GM19467 (cell line): Measurements from ENCODE around the gene ARHGAP23.

Experiments
- ATAC-seq: cut with Tn5 transposase; IDR thresholded peaks from one replicate; pipeline ENCODE4 v1.9.1; 2021; ENCODE audit warnings: mild to moderate bottlenecking, moderate library complexity; ENCODE audit not compliant: unreplicated experiment

ARHGAP23 gene

GRCh38 chr17:38442548-38442947, 14.3 kb downstream of the ARHGAP23 start:
- ATAC-seq: no peak

DNA sequence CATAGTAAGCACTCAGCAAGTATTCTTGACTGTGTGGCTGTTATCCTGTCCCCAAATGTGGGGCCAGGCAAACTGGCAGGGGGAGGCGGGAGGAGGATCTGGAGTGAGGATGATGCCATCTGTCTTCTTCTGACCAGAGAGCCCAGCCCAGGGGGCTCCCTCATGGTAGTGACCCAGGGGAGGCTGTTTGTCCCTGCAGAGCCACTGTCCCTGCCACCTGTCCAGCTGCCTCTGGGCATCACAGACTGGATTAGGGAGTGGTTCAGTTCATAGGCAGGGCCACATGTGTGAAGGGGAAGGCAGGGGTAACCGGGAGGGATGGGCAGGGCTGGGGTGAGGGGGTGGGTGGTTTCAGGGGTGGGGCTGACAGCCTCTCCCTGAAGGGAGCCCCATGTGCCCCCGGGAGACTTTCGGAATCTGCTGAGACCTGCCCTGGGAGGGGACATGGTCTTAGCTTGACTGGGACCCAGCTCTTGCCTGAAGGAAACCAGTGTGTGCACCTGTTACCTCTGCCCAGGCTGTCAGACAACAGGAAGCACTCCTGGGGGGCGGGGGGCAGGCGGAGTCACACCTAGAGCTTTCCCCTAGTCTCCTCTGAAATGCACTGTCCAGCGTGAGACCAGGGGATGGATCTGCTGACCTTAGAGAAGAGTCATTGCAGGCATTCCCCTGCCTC, 15.2 kb downstream of the ARHGAP23 start:
- no peak for ATAC-seq

DNA sequence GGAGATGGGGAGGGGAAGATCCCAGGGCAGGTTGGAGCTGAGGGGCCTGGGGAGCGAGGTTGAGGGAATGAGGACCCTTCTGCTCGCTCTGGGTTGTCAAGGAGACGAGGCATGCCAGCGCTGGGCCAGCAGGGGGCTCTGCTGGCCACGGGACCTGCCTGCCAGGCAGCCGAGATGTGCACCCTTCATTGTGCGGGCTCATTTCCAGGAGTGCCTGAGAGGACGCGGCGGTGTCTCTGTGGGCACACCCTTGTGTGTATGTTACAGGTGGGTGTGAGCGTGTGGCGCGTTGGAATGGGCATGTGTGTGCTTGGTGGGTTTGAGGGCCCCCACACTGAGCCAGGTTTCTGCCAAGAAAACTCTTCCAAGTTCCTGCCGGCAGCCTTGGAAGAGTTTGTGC, 15.9 kb downstream of the ARHGAP23 start:
- ATAC-seq: no peak

DNA sequence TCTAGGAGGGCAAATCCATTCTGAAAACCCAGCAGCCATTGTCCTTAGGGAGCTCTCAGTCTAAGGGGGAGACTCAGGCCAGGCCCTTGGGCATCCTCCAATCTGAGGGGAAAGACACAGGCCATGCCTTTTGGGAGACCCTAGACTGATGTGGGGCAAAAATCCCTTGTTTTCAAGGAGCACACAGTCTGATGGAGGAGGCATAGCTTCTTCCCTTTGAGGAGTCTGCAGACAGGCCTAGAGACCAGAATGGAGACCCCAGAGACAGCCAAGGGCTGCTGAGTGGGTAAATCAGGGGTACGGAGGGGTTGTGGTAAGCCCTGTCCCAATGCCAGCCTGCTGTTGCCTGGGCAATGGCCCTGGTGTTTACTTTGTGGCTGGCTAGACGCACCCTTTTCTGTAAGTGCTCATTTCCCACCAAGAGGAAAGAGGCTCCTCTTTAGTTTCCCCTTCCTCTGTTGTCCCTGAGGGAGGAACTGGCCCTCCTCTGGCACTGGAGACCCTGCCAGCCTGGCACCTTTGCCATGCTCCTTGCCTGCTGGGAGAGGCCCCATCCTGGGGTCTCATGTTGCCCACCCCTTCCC, 19.3 kb downstream of the ARHGAP23 start:
- ATAC-seq: no peak

- ATAC-seq: no peak
These were observed 20.0 kb downstream of the ARHGAP23 start for GRCh38 chr17:38448208-38448771.

DNA sequence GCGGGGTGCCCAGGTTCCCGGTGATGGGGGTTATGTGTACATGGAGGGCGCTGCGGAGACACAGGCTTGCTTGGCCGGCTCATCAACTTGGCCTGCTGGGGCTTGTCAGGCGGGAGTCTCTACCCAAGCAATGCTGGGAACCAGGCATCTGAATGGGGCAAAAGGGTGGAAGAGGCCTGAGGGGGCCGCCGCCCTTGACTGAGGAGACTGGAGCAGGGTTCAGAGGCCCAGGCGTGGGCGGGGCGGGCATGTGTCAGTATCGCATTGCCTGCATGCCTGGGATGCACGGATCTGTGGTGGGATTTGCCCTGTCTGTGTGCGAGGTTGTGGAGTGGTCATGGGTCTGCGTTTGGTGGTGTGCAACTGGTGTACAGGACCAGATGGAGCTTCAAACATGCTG, 21.1 kb downstream of the ARHGAP23 start:
- ATAC-seq: no peak

- no peak for ATAC-seq
These were observed 22.3 kb downstream of the ARHGAP23 start for GRCh38 chr17:38450557-38451029.

DNA sequence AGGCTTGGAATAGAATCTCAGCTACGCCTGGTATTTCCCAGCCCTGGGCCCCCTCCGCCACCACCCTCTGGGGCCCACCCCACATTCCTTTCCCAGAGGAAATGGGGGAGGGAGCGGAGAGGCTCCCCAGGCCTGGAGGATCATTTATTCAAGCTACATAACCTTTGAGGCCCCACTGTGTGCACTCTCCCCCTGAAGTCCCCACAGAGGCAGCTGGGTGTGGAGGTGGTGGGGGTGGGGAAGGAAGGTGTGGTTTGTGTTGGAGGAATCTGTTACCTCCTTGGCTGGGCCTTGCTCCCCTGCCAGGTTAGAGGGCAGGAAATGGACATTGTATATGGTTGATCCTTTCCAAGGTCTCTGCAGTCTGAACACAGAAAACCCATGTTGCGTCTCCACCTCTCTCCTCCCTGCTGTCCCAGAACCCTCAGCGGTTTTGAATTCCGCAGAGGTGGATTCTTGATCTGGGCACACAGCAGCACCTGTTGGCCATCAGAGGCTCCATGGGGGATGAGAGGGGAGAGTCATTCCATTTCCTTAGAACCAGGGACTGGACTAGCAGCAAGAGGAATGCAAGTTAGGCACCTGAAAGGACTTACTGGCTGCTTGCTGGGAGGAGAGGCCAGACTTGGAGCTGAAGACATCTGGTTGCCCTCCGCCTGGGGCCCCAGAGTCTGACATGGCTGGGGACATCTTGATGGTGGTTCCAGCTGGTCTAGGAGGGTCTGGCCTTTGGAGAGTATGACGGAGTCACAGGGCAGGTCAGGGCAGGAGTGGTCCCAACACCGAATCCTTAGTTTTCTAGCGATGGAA, 23.0 kb downstream of the ARHGAP23 start:
- no peak for ATAC-seq

DNA sequence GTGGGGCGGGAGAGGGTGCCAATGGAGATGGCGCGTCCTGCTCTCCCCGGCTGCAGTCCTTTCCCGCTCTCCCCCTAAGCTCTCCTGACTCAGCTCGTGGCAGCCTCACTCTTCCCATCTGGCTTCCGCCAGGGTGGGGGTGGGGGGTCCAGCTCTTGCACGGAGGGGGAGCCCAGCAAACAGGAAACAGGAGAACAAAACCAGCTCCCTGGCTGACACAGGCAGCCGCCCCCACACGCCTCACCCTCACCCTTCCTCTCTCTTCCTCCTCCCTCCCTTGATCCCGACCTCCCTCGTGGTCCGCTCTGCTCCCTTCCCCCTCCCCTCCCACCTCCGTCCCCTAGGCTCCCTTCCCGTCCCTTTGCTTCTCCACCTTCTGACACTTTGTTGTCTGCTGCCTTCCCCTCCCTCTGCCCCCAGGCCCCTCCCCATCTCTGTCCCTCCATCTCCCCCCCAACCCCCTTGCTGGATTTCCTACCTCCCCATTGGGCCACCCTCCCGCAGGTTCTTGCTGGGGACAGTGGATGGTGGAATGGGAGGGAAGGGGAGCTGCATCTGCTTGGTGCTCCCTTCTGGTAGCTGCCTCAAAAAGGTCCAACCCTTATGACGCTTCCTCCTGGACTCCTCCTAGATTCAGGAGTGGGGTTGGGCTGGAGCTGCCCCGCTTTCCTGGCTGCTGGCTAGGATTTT, 23.7 kb downstream of the ARHGAP23 start:
- no peak for ATAC-seq

DNA sequence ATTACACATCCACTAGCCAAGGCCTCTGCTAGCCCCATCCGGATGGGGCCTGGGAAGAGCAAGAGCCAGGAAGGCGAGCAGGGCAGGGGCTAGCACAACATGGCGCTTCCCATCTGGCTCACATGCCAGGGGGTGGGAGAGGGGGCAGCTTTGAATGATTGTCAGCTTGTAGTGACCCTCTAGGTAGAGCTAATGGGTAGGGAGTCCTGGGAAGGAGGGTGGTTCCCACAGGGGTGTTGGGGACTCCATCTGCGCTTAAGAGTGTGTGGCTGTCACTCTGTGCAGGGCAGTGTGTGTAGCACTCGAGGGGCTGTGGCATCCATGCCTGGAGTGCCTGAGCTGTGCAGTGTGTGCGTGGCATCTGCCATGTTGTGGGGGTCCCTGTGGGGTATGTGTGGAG, 24.5 kb downstream of the ARHGAP23 start:
- no peak for ATAC-seq

DNA sequence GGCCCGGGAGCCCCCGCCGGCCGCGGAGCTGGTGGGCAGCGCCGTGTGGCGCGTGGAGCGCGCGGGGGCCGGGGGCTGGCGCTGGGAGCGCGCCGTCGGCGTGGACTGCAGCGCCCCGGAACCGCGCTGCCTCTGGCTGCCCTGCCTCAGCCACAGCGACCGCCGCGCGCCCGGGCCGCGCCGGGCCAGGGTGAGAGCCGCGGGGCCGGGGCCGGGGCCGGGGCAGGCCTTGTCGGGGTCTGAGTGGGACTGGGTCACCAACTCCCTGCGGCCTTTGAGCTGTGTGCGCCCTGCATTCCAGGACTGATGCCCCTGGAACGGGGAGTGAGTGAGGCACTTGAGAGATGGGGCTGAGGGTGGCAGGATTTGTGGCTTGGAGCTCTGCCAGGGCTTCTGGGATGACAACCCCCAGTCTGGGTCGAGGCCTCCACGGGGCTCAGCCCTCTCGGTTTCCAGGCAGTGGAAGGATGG, 25.7 kb downstream of the ARHGAP23 start:
- no peak for ATAC-seq

GRCh38 chr17:38454532-38454931, 26.3 kb downstream of the ARHGAP23 start:
- no peak for ATAC-seq

DNA sequence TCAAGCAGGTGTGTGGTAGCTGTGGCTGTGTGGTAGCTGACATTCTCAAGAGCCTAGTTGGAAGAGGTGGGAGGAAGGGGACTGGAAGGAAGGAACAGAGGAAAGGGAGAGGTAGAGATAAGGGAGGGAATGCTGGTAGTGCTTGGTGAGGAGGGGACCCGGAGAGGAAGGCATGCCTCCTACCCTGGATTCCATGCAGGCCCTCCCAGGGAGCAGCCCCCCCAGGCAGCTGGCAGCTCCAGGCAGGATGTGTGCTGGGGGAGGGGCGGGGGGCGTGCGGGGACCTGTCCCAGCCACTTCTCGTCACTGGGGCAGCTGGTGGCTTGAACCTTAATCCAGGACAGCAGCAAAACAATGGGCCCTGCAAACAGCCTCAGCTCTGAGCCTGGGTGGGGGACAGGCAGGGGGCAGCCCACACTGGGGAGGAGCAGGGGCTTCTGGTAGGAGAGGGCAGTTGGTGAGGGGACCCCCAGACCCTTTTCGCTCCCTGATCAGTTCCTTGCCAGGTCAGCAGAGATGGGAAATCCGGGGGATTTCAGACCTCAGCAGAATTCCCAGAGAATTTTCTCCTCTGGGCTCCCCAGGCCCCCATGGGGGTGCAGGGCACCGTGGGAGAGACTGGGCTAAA, 27.1 kb downstream of the ARHGAP23 start:
- no peak for ATAC-seq

DNA sequence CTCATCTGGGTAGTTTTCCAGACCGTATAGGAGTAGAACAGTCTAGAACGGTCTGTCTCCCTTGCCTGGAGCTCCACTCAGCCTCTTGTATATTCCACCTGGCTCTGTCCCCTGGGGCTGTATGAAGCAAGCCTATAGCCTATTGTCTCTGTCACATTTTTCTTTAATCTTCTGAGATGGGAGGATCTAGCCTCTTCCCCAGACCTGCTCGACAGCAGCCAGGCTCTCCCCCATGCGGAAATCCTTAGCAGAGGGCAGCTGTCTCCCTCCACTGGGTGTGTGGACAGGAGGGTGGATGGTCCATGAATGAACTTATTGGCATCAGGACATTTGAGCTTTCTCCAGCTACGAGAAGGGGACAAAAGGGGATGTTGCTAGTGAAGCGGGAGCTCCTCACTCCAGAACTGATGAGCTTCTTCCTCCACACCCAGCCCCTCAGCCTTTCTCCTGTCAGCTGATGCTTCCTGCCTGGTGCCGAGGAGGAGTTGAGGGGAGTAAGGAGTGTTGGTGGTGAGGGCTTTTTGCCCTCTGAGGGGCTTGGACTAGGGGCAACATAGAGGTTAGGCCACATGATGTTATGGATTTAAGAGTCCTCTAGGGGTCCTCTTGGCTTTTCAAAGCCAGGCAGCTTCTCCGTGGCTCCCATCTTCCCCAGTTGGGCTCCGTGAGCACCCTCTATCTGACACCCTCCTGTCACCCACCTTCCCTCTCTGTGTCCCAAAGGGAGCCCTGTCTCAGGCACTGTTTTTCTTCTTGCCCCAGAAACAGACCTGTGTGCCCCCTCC, 28.0 kb downstream of the ARHGAP23 start:
- no peak for ATAC-seq

DNA sequence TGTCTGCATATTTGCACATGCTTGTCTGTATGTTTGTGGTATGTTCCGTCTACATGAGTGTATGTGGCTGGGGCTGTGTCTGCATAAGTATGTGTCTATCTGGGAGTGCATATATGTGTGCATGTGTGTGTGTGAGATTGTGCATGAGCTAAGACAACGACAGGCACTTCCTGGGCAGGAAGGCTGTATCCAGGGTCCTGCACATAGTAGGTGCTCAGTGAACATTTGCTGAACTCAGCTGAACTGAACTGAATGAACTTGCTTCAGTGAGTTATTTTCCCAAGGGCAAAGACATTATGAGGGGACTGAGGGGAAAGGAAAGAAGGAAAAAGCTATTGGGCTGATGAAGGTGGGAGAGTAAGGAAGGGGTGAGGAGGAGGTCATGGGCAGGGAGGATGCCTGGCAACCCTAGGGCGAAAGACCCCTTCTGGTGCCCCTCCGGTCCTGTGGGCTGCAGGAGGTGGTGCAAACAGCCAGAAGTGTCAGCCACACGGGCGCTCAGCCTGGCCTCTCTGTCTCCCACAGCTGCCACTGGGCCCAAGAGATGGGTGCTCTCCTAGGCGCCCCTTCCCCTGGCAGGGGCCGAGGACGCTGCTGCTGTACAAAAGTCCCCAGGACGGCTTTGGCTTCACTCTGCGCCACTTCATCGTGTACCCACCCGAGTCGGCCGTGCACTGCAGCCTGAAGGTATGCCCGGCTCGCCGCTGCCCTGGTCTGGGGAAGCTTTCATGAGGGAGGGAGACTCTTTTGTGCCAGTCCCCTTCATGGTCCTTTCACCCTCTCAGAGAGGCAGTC, 29.5 kb downstream of the ARHGAP23 start:
- ATAC-seq: no peak

- no peak for ATAC-seq
These were observed 30.3 kb downstream of the ARHGAP23 start for GRCh38 chr17:38458521-38458920.

DNA sequence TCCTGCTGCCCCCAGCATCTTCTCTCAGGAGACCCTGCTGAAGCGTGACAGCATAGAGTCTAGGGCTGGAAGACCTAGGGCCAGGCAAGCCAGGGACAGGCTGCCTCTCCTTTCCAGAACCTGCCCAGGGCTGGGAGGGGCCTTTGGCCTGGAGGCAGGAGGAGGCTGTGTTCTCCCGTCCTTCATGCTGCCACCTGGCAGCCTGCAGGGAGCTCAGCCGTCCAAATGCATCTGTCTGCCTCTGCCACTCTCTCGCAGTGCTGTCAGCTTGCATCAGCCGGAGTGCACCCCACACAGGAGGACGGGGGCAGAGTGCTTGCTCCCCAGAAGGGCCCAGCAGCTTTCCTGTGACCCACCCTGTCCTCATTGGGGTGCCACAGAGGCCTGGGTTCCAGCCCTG, 31.3 kb downstream of the ARHGAP23 start:
- ATAC-seq: no peak

DNA sequence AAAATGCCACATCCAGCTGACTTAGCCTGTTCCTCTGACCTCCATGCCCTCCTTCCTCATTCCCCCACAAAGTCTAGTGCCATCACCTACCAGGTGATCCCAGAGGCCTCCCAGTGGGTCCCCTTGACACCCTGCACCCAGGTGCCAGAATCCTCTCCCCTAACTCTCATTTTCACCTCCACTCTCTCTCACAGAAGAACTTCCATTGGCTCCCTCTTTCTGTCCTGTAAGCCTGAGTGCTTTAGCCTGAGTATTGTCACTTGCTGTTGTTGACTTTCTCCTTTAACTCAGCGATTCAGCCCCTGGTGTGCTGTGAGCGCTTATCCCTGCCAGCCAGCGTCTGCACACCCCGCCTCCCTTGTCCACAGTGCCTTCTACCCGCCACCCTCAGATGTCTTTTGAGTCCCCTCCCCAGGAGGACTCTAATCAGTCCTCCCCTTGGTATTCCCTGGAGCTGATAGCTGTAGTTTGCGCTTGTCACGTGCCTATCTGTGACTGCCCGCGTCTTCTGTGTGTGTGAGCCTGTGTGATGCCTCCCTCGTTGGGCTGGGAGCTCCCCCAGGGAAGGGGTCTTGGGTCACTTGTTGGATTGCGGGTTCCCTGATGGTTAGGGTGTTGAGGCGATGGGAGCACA, 31.9 kb downstream of the ARHGAP23 start:
- no peak for ATAC-seq
